Stimulated activated CD8-positive, alpha-beta memory T cell treated with anti-CD3 and anti-CD28 coated beads, Interleukin-15, amount 100 ng/mL, for 1 hour (primary cell): ENCODE results near the gene CANT1.
"Not testable (repeated sequence)": the region's sequence is repeated elsewhere in the genome, so short reads cannot be mapped to it uniquely, and the experiment has no call there.

Experiments used
- DNase-seq: peaks from one replicate; pipeline ENCODE4 v3.0.0-alpha.2; 2020; ENCODE audit warnings: low read depth

The CANT1 gene

GRCh38 chr17:78958641-78959127 is 50.9 kb downstream of the CANT1 start:
- no peak for DNase-seq

- no peak for DNase-seq
Measured at GRCh38 chr17:78957128-78957527, 52.4 kb downstream of the CANT1 start.

GRCh38 chr17:78956254-78956653 is 53.3 kb downstream of the CANT1 start:
- DNase-seq: no peak

- no peak for DNase-seq
Measured at GRCh38 chr17:78954684-78955083, 54.9 kb downstream of the CANT1 start.

GRCh38 chr17:78953356-78954350 is 55.9 kb downstream of the CANT1 start:
- no peak for DNase-seq

- no peak for DNase-seq
Measured at GRCh38 chr17:78952706-78953105, 56.9 kb downstream of the CANT1 start.

- DNase-seq: no peak
Measured at GRCh38 chr17:78951967-78952551, 57.5 kb downstream of the CANT1 start.

- no peak for DNase-seq
Measured at GRCh38 chr17:78950870-78951269, 58.7 kb downstream of the CANT1 start.

GRCh38 chr17:78947235-78948149 is 62.1 kb downstream of the CANT1 start:
- DNase-seq: no peak

- no peak for DNase-seq
Measured at GRCh38 chr17:78946631-78947030, 62.9 kb downstream of the CANT1 start.

- no peak for DNase-seq
Measured at GRCh38 chr17:78946131-78946530, 63.4 kb downstream of the CANT1 start.

- not testable (repeated sequence) for DNase-seq
Measured at GRCh38 chr17:78945455-78945854, 64.1 kb downstream of the CANT1 start.

- no peak for DNase-seq
Measured at GRCh38 chr17:78944956-78945355, 64.6 kb downstream of the CANT1 start.

GRCh38 chr17:78944026-78944425 is 65.5 kb downstream of the CANT1 start:
- no peak for DNase-seq
